K562 (cell line): ENCODE data around the gene DNAH9. TPM values are rescaled to one million over a fixed set of nuclear protein-coding genes. Genes with fewer than 3 reads are reported as not detected.

Source experiments
- BACH1 ChIP-seq: fragments of 200-800 bp; sonication (Bioruptor generic); IDR thresholded peaks from 2 replicates; pipeline ENCODE4 v1.6.1; 2016; ENCODE audit warnings: missing genetic modification characterization, missing compliant biosample characterization
- CBFA2T3 ChIP-seq: fragments of 450-650 bp; IDR thresholded peaks from 2 replicates; pipeline ENCODE4 v1.6.1; 2017
- CC2D1A ChIP-seq: fragments of 450-650 bp; IDR thresholded peaks from 2 replicates; pipeline ENCODE4 v1.6.1; 2017; ENCODE audit warnings: mild to moderate bottlenecking
- CHD2 ChIP-seq: IDR thresholded peaks from 2 replicates; pipeline ENCODE4 v1.6.1; 2011; ENCODE audit warnings: low read depth, low read length
- CREB5 ChIP-seq: fragments of 250-450 bp; sonication (Bioruptor Pico); IDR thresholded peaks from 2 replicates; pipeline ENCODE4 v1.5.0; 2020; ENCODE audit warnings: mild to moderate bottlenecking
- FOXO4 ChIP-seq: fragments of 450-650 bp; formaldehyde crosslinking; IDR thresholded peaks from 2 replicates; pipeline ENCODE4 v1.4.0; 2020; ENCODE audit warnings: mild to moderate bottlenecking, moderate library complexity
- GABPB2 ChIP-seq: fragments of 250-450 bp; sonication (Bioruptor Pico); conservative IDR thresholded peaks from 2 replicates; pipeline ENCODE4 v1.5.1; 2021; ENCODE audit warnings: mild to moderate bottlenecking
- GATAD2B ChIP-seq: fragments of 450-650 bp; IDR thresholded peaks from 2 replicates; pipeline ENCODE4 v1.6.1; 2017; ENCODE audit warnings: mild to moderate bottlenecking, borderline replicate concordance
- HDAC2 ChIP-seq: fragments of 450-650 bp; IDR thresholded peaks from 2 replicates; pipeline ENCODE4 v1.6.1; 2016; ENCODE audit warnings: mild to moderate bottlenecking
- HMG20A ChIP-seq: fragments of 450-650 bp; formaldehyde crosslinking; conservative IDR thresholded peaks from 2 replicates; pipeline ENCODE4 v1.4.0; 2020; ENCODE audit warnings: mild to moderate bottlenecking, mixed read lengths
- HNRNPH1 ChIP-seq: fragments of 200-400 bp; formaldehyde crosslinking; optimal IDR thresholded peaks from 2 replicates; pipeline ENCODE3; 2017; ENCODE audit warnings: low read depth, mild to moderate bottlenecking, low read length, moderate library complexity
- HNRNPLL ChIP-seq: fragments of 200-400 bp; formaldehyde crosslinking; IDR thresholded peaks from 2 replicates; pipeline ENCODE4 v1.6.1; 2017; ENCODE audit warnings: low read length, low read depth, mild to moderate bottlenecking; ENCODE audit not compliant: poor library complexity, severe bottlenecking
- MAFK ChIP-seq: IDR thresholded peaks from 2 replicates; pipeline ENCODE4 v1.6.1; 2011; ENCODE audit warnings: low read length, improper control_type of control experiment
- POLR2G ChIP-seq: fragments of 200-400 bp; formaldehyde crosslinking; IDR thresholded peaks from 2 replicates; pipeline ENCODE4 v1.6.1; 2017; ENCODE audit warnings: low read depth, mild to moderate bottlenecking, antibody characterized with exemption, low read length, moderate library complexity
- POLR2H ChIP-seq: IDR thresholded peaks from 2 replicates; pipeline ENCODE4 v1.6.1; 2016; ENCODE audit warnings: missing genetic modification characterization, low read depth, mild to moderate bottlenecking, control low read depth, missing compliant biosample characterization, moderate library complexity
- RBM39 ChIP-seq: fragments of 200-400 bp; formaldehyde crosslinking; optimal IDR thresholded peaks from 2 replicates; pipeline ENCODE3; 2018; ENCODE audit warnings: low read depth, low read length
- SIN3A ChIP-seq, 2 experiments: fragments of 150-350 bp in 1 of 2; IDR thresholded peaks; 2 replicates each; pipeline ENCODE4 v1.6.1; 2011 to 2016; ENCODE audit warnings: borderline replicate concordance in 2 of 2, low read depth in 2 of 2, low read length in 2 of 2, mild to moderate bottlenecking in 2 of 2, moderate library complexity in 2 of 2; ENCODE audit not compliant: control insufficient read depth in 1 of 2
- SMARCE1 ChIP-seq: fragments of 450-650 bp; IDR thresholded peaks from 2 replicates; pipeline ENCODE4 v1.7.1; 2016; ENCODE audit warnings: mild to moderate bottlenecking
- SP1 ChIP-seq: sonication (generic); formaldehyde crosslinking; IDR thresholded peaks from 2 replicates; pipeline ENCODE4 v1.8.1; 2022; ENCODE audit warnings: mild to moderate bottlenecking, missing genetic modification reagents
- TRIM28 ChIP-seq: fragments of 450-650 bp; IDR thresholded peaks from 2 replicates; pipeline ENCODE4 v1.6.1; 2017
- TSHZ1 ChIP-seq: fragments of 250-450 bp; sonication (Bioruptor Pico); IDR thresholded peaks from 2 replicates; pipeline ENCODE4 v1.4.0; 2020; ENCODE audit warnings: mild to moderate bottlenecking, moderate library complexity
- YY1 ChIP-seq, 3 experiments: IDR thresholded peaks; 2 replicates each; pipeline ENCODE4 v1.6.1; 2011; ENCODE audit warnings: low read length in 2 of 3, mild to moderate bottlenecking in 2 of 3, moderate library complexity in 2 of 3, borderline replicate concordance in 1 of 3, control low read depth in 1 of 3, low read depth in 1 of 3; ENCODE audit not compliant: insufficient read depth in 3 of 3, insufficient replicate concordance in 2 of 3, control insufficient read depth in 1 of 3, insufficient read length in 1 of 3; ENCODE audit errors: extremely low read depth in 1 of 3
- ZNF23 ChIP-seq: fragments of 250-450 bp; sonication (Bioruptor Pico); IDR thresholded peaks from 2 replicates; pipeline ENCODE4 v1.4.0; 2020; ENCODE audit warnings: mild to moderate bottlenecking
- polyA plus RNA-seq, 8 experiments: library from polyadenylated mRNA; depleted of rRNA in 4 of 8; stranded (reverse) in 5 of 8; unstranded in 3 of 8; fragments of >200 nt; fragmentation: Nextera tagmentation in 2 of 8; fragmentation: Illumina TruSeq in 1 of 8; extraction: Ambion mirVana in 2 of 8; extraction: Trizol in 1 of 8; gene quantifications; 2 replicates each; pipeline versions ENCODE4 v1.2.1 to v1.2.3, GENCODE V29; 2011 to 2014; ENCODE audit warnings: inconsistent platforms in 1 of 8, missing spikeins in 1 of 8
- total RNA-seq, 7 experiments: library from RNA; depleted of rRNA in 6 of 7; stranded (reverse); fragments of >200 nt in 6 of 7; fragmentation: Illumina TruSeq in 2 of 7; extraction: Trizol in 2 of 7; gene quantifications; 2 replicates each; pipeline versions ENCODE4 v1.2.1 to v1.2.3, GENCODE V29; 2011 to 2021; ENCODE audit warnings: low replicate concordance in 1 of 7

The DNAH9 gene
- total and polyA plus RNA-seq, 9 of the 15 experiments (the other 6 are each of a cell fraction or from before 2014, with no cell fraction given): not detected

GRCh38 chr17:11997147-11997971 is 399.1 kb downstream of the DNAH9 start, which contains the start of gene ZNF18 (continued):
- TF ChIP-seq MAFK (no peak), FOXO4 (CRISPR knock-in tag) (no peak), TSHZ1 (CRISPR knock-in tag) (no peak), SIN3A (IDR thresholded peaks at IDR 0.05; ENCODE audit: borderline replicate concordance in 2 of 2, control insufficient read depth in 1 of 2, low read depth in 2 of 2, low read length in 2 of 2) (peak in 1 of 2 experiments; percentile 61; a peak in 1 of 4 replicates), CREB5 (CRISPR knock-in tag) (no peak), SMARCE1 (no peak), CHD2 (no peak), GATAD2B (peak; percentile 51), CBFA2T3 (peak; percentile 43), YY1 (IDR thresholded peaks at IDR 0.05; ENCODE audit: borderline replicate concordance in 1 of 3, control insufficient read depth in 1 of 3, extremely low read depth in 1 of 3, insufficient read depth in 3 of 3, insufficient read length in 1 of 3, insufficient replicate concordance in 2 of 3, low read depth in 1 of 3, low read length in 2 of 3) (peak; percentile 32 to 91 (median 83)), POLR2H (peak; percentile 80), RBM39 (no peak), HNRNPLL (peak; percentile 99), SP1 (0 out of 2 replicates have a peak, but pooled peaks have one; percentile 42), TRIM28 (0 out of 2 replicates have a peak, but pooled peaks have one; percentile 29), BACH1 (tag) (no peak), POLR2G (peak; percentile 93), HMG20A (CRISPR knock-in tag) (no peak), ZNF23 (CRISPR knock-in tag) (no peak), HNRNPH1 (no peak), HDAC2 (no peak), CC2D1A (no peak), GABPB2 (CRISPR knock-in tag) (no peak)
